ENCODE data around the gene OXCT1.

Gene OXCT1

DNA sequence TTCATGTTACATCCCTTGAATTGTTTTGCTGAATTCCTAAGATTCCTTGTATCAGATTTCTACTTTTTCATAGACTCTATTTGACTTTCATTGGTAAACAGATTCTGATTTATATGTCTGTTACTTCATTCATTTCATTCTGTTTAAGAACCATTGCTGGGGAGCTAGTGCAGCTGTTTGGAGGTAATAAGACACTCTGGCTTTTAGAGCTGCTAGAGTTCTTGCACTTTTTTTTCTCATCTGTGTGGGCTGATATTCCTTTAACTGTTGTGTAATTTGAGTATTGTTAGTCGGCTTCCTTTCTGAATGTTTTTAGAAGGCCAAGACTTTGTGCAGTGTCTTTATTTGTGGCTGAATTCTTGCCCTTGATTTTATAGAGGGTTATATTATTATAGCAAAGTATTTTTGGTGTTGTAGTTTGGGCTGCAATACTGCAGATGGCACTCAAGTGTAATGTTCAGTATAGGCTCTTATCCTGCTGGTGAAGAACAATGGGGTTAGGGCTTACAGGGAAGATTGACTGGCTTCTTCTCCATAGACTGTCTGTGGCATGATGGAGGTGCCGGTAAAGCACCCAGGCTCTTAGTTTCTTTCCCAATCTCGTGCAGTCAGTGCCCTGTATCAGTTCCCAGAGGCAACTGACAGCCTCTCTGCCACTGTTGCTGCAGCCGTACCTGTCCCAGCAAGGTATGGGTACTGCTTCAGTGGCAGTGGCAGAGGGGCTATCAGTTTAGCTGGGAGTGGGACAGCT, 162.2 kb downstream of the OXCT1 start:
- DNase-seq = peak in 1 of 5 experiments; percentile 7

DNA sequence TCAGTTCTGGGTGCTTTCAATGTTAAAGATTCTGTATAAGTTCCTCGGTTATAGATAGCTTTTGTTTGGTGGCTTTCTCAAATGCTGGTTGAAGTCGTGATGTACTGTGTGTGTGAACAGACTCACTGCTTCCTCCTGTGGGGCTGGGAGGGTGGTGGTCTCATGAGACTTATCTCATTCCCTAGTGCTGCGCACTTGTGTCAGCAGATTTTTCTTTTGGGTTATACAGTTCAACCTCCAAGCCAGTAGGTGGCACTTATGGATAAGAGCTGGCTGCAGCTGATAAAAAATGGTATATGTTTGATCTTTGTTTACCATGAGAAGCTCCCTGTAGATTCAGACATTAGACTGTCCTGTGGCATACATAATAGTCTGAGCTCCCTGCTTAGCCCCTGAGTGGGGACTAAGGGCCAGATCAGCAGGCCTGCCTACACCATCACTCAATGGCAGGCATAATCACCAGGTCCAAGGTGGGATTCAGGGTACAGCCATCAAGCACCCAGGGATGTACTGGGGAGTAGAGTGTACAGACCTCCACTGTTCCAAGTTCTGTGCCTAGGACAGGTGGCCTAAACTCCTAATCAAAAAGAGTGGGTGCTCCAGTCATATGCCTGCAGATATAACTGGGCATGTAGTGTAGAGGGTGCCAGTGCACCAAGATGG, 174.2 kb downstream of the OXCT1 start:
- peak in 1 of 5 experiments; percentile 3 for DNase-seq

DNA sequence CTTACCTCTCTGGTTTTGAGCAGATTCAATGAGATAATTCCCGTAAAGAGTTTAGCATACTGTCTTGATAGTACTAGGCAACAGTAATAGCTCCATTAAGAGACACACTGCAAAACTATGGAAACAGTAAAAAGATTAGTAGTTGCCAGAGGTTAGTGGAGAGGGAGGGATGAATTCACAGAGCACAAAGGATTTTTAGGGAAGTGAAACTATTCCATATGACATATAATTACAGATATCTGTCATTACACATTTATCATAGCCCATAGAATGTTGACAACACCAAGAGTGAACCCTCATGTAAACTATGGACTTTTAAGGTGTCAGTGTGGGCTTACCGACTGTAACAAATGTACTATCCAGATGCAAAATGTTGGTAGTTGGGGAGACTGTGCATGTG, 183.5 kb downstream of the OXCT1 start:
- DNase-seq = no peak

DNA sequence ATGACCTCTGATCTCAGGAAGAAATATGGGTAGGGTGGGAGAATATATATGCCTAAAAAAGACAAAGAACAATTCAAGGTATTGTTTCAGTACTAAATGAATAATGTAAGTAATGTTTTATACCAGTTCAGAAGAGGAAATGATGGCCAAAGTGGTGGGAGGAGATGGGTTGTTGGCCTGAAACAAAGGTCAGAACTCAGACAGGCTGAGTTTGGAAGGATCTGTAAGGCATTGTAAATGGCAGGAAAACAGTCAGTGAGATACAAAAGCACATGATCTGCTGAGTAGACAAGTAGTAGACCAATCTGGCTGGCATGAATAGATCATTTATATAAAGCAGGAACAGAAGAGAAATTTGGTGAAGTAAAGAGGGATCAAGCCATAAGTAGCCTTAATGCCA, 184.0 kb downstream of the OXCT1 start:
- no peak for DNase-seq

DNA sequence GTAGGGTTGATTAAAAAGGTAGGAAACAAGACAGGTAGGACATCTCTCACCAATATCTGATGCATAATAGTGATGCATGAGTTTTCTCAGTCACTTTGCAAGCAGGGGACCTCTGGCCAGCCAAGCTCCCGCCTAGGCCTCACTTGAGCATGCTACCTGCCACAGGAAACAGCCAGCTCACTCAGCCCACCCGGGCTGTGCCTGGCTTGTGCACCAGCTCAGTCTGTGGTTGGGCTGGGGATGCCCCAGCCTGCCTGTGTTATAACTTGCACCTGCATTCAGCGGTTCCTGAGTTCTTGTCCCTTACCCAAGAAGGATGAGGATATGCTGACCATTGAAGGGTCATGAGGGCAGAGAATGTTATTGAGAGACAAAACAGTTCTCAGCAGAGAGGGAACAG, 187.0 kb downstream of the OXCT1 start:
- no peak for DNase-seq

DNA sequence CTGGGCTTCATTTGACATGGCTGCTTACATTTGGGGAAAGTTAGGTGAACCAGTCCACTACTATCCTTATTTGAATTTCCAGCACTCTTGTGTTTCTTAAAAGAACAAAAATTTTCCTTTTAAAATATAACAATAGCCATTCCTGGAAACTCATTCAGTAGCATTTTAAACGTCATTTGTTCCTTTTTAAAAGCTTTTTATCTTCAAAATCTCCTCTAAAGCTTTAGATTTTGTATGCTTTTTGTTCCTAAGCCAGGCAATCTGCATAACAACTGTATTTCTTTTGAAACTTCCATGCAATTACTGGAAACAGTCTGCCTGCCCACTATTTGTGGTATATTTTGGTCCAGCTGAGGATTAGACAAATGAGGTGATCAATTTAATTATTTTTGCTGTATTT, 187.6 kb downstream of the OXCT1 start:
- no peak for DNase-seq

DNA sequence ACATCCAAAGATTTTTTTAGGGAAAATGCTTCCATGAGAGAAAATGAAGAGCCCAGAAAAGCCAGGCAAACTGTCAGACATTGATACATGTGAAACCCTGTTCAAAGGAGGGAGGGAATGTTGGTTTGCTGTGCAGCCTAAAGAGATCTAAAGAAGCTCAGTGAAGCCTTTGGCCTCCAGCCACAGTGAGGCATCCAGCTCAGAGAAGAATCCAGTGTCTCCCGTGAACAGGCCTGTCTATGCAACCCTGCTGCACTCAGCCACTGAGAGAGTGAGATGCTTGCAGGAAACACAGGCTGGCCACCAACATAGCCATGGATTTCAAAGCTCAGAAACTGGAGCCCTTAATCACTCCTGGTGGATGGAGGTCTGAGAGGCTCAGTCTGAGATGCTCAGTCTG, 188.4 kb downstream of the OXCT1 start:
- no peak for DNase-seq
